ENCODE results near the gene TRIM62.

Gene TRIM62

DNA sequence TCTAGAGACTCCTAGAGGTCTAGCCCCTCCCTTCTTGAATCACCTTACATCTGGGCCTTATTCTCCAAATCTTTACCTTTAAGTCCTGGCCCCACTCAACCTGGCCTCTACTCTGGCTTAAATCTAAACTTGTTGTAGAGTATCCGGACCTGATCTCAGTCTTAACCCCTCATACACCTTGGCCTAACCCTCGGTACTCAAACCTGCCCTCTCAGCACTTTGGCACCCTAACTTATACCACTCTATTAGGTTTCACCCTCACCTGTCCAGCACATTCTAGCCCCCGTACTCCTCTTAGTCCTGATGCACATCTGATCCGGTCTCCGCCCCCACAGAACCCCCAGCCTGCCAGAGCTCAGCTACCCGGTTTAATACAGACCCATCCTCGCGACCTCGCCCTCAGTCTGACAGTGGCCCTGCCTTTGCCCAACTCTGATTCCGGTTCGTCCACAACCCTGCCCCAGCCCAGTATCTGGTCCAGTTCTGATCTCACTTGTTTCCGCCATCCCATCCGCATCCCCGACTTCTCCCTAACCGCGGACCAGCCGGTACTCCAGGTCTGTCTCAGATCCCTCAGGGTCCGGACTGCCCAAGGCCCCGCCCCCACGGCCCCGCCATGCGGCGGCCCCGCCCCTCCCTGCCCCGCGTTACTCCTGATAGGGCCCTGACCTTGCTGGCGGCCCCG, 1.5 kb downstream of the TRIM62 start:
- peak; percentile 99 for DNase-seq (ENCODE audit: low spot score)

GRCh38 chr1:33178836-33179439, 2.9 kb downstream of the TRIM62 start:
- DNase-seq (ENCODE audit: low spot score), result no peak

DNA sequence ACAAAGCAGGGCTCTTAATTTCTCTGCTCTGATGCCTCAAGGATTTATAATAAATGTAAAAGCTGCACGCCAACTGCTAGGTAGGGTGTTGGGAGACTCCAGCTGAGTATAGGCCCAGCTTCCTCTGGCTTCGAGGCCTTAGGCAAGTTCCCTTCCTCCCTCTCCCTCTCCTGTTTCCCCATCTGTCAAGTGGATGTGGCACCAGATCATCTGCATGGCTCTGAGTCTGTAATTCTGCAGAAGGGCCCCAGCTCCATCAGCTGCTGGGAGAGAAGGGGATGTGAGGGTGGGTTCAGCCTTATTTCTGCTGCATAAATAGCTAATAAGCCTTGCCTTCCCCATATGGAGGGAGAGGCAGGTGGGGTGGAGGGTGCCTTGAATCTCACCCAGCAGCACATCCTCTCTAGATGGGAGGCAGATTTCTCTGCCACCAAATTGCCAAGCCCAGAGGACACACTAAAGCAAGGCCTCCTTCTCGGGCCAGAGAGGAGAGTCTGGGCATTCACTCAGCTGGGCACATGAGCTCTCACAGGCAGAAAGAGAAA, 3.8 kb downstream of the TRIM62 start:
- DNase-seq (ENCODE audit: low spot score), result no peak

- no peak for DNase-seq (ENCODE audit: low spot score)
Observed at GRCh38 chr1:33176887-33177286, 5.0 kb downstream of the TRIM62 start.

GRCh38 chr1:33176362-33176850, 5.4 kb downstream of the TRIM62 start:
- DNase-seq (ENCODE audit: low spot score), result no peak

DNA sequence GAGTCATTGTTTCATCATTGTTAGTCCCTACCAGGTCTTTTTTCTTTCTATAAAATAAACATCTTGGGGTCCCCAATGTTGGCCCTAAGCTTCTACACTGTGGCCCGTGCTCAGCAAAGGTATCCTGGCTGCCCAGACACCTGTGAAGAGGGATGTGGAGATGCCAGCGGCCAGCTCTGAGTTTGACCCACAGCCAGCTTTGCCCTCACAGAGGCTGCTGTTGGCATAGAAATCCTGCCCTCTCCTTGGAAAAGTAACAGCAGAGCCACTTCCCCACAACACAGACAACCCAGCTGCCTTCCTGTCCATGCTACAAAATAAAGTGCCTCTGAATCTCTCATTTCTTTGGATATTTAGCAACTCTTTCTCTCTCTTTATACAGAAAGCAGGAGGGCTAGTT, 6.0 kb downstream of the TRIM62 start:
- DNase-seq (ENCODE audit: low spot score), result no peak

DNA sequence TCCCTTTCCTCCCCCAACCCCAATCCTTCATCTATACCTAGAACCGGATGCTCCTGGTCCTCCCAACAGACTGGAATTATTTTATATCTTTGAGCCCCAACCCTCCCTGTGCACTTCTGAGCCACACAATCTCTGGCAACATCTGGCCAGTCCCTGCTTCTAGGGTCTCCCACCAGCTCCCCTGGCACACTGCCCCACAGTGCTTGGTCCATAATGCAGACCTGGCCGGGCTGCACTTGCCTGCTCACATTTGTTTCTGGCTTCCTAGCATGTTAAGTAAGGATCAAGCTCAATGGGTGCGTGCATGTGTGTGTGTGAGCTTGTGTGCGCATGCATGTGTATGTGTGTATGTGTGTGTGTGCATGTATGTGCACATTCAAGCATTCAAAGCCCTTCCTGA, 8.8 kb downstream of the TRIM62 start:
- no peak for DNase-seq (ENCODE audit: low spot score)

DNA sequence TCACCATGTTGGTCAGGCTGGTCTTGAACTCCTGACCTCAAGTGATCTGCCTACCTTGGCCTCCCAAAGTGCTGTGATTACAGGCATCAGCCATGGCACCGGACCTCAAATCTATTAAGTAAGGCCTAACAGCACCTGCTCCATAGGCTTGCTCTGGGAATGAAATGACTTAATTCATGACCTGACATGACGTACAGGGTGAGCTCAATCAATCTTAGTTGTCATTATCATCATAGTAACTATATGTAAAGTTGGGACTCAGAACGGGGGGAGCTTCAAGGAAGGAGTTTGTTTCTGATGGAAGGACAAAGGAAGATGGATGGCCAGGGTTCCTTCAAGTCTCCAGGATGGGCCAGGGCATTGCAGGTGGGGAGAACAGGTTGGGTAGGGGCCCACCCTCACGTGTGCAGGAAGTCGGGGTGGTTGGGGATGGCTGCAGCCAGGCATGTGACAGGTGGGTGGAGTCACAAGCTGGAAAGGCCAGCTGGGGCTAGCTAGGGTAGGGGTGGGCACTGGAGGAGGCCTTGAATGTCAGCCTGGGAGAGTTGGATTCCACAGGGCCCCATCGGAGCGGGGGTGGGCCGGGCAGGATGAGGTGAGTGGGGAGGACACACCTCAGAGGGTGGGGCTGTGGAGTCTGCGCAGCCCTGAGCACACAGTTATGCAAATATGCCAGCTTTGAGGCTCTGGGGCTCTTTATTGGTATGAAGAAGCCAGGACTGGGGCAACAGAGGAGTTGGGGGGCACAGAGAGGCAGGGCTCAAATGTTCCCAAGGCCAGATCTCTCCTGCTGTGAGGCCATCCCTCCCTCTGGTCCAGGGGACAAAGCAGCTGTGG, 9.6 kb downstream of the TRIM62 start:
- DNase-seq (ENCODE audit: low spot score), result no peak

DNA sequence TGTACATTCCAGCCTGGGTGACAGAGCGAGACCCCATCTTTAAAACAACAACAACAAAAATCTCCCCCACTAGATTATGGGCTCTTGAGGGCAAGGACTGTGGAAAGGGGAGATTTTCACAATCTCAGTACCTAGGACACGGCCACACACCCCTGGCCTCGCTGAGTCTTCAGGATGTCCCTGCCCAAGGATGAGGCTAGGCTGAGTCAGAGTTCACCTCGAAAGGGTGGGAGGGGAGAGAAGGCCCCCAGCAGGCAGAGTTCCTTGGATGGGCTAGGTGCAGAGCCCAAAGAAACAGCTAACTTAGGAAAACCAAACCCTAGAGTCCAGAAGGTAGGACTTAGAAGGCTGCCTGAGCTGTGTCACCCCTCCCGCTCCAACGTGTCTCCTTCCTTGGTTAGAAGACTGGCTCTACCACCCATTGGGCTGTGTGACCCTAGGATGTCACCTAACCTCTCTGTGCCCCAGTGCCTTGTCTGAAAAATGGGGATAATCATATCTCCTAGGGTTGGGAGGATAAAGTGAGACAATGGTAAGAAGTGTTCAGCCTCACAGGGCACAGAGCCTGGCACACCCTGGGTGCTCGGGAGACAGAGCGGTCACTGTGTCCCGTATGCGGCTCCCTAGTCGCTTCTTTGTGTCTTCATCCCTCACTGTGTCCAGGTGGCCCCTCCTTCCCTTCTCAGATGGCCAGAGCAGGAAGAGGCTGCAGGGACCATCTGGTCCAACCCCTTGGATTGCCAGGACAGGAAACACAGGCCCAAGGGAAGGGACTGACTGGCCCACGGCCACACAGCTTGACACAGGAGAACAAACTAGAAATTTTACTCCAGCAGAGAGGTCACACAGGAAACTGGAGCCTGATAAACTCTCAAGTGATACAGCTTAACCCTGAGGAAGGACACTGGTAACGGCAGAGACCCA, 11.2 kb downstream of the TRIM62 start:
- DNase-seq (ENCODE audit: low spot score), result no peak

GRCh38 chr1:33169290-33170055, 12.4 kb downstream of the TRIM62 start:
- DNase-seq (ENCODE audit: low spot score), result peak; percentile 38

GRCh38 chr1:33168556-33169289, 13.1 kb downstream of the TRIM62 start:
- DNase-seq (ENCODE audit: low spot score), result peak; percentile 7

DNA sequence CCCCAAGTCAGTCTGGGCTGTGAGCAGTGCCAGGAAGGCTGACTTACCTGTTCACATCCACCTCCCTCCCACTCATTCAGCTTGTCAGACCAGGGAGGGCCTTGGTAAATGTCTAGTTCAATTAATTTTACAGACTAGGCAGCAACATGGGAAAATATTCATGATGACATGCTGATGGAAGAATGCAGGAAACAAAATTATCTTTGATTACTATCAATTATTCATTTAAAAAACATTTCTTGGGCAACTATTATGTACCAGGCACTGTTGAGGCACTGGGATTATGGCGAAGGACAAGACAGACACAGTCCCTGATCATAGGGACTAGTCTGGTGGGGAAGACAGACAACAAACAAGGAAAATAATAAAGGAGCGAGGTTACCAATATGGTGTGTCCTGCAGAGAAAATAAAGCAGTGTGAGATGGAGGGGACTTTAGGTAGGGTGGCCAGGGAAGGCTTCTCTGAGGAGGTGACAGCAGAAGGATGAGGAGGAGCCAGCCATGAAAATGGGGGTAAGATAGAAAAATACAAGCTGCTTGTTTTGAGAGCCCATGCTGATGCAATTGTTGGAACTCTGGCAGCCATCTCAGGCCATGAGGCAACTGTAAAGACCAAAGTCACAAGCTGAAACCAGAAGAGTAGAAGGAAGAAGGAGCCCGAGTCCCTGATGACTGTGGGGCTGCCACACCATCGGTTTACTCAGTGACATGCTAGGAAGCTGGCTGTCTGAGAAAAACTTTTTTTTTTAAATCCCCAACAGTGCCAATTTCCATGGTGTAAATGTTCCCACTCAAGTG, 14.0 kb downstream of the TRIM62 start:
- DNase-seq (ENCODE audit: low spot score), result no peak

- no peak for DNase-seq (ENCODE audit: low spot score)
Observed at GRCh38 chr1:33165809-33166208, 16.0 kb downstream of the TRIM62 start.

- no peak for DNase-seq (ENCODE audit: low spot score)
Observed at GRCh38 chr1:33165209-33165608, 16.6 kb downstream of the TRIM62 start.

- no peak for DNase-seq (ENCODE audit: low spot score)
Observed at GRCh38 chr1:33163621-33164519, 18.0 kb downstream of the TRIM62 start.

DNA sequence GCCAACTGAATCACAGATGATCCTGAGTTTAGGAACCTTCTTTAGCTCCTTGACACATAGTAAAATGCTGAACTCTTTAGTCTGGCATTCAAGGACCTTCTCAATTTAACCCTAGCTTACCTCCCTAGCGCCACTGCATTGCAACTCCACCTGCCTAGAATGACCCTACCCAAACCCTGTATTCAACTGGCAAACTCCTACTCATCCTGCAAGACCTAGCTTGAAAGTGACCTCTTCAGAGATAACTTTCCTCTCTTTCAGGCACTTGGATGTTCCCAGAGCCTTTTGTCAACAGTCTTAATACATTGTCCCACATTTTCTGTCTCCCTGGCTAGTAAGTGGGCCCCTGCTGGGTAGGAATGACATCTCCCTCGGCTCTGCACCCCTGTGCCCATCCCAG, 19.7 kb downstream of the TRIM62 start:
- DNase-seq (ENCODE audit: low spot score), result no peak

GRCh38 chr1:33161061-33161681, 20.7 kb downstream of the TRIM62 start:
- DNase-seq (ENCODE audit: low spot score), result no peak

GRCh38 chr1:33159577-33159976, 22.3 kb downstream of the TRIM62 start:
- DNase-seq (ENCODE audit: low spot score), result no peak

Measured in AG20443 (cell line).